Fibroblast of pulmonary artery (primary cell): Measurements from ENCODE around the gene TK2.

Experiments used
- DNase-seq: peaks from one replicate; pipeline ENCODE4 v3.0.0-alpha.2; 2010; ENCODE audit warnings: low read depth
- H3K4me3 ChIP-seq: replicated peaks from 2 replicates; pipeline ENCODE4 v1.5.1; 2011; ENCODE audit warnings: low read depth, mild to moderate bottlenecking, control low read depth, low read length, moderate library complexity
- TF ChIP-seq, protein P1 (sequence below): IDR thresholded peaks from 2 replicates; pipeline ENCODE4 v1.5.1; 2011; ENCODE audit warnings: mild to moderate bottlenecking, control low read depth, low read length, inconsistent platforms; ENCODE audit errors: missing control alignments

TK2 gene

DNA sequence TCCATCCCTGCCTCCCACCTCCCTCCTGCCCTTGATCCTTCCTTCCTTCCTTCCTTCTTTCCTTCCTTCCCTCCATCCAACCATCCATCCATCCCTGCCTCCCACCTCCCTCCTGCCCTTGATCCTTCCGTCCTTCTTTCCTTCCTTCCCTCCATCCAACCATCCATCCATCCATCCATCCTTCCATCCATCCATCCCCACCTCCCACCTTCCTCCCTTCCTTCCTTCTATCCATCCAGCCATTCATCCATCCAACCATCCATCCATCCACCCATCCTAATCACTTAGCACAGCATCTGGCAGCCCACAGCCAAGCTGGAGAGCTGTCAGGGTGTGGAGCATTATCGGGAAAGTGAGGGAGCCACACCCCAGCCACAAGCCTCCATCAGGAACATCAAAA lies 54.5 kb downstream of the TK2 start:
- TF ChIP-seq, protein P1, sequence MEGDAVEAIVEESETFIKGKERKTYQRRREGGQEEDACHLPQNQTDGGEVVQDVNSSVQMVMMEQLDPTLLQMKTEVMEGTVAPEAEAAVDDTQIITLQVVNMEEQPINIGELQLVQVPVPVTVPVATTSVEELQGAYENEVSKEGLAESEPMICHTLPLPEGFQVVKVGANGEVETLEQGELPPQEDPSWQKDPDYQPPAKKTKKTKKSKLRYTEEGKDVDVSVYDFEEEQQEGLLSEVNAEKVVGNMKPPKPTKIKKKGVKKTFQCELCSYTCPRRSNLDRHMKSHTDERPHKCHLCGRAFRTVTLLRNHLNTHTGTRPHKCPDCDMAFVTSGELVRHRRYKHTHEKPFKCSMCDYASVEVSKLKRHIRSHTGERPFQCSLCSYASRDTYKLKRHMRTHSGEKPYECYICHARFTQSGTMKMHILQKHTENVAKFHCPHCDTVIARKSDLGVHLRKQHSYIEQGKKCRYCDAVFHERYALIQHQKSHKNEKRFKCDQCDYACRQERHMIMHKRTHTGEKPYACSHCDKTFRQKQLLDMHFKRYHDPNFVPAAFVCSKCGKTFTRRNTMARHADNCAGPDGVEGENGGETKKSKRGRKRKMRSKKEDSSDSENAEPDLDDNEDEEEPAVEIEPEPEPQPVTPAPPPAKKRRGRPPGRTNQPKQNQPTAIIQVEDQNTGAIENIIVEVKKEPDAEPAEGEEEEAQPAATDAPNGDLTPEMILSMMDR = no peak
- DNase-seq = no peak
- no peak overlapping the region for H3K4me3 ChIP-seq

DNA sequence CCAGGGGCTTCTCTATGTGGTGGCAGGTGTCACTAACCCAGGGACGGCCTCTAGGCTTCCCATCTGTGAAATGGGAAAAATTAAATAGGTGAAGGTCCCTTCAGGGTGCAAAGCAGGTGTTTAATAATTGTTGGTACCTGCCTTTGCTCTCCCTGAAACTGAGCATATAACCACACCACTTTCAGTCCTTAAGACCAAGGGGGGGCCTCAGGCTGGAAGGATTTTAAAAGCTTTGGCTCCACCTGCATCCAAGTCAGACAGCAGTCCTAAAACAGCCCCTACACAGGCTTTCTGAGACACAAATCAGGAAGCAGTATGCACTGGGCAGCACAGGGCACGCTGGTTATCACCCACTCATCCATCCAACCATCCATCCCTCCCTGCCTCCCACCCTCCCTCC lies 55.0 kb downstream of the TK2 start:
- no peak overlapping the region for H3K4me3 ChIP-seq
- TF ChIP-seq, protein P1 = no peak
- DNase-seq = no peak

DNA sequence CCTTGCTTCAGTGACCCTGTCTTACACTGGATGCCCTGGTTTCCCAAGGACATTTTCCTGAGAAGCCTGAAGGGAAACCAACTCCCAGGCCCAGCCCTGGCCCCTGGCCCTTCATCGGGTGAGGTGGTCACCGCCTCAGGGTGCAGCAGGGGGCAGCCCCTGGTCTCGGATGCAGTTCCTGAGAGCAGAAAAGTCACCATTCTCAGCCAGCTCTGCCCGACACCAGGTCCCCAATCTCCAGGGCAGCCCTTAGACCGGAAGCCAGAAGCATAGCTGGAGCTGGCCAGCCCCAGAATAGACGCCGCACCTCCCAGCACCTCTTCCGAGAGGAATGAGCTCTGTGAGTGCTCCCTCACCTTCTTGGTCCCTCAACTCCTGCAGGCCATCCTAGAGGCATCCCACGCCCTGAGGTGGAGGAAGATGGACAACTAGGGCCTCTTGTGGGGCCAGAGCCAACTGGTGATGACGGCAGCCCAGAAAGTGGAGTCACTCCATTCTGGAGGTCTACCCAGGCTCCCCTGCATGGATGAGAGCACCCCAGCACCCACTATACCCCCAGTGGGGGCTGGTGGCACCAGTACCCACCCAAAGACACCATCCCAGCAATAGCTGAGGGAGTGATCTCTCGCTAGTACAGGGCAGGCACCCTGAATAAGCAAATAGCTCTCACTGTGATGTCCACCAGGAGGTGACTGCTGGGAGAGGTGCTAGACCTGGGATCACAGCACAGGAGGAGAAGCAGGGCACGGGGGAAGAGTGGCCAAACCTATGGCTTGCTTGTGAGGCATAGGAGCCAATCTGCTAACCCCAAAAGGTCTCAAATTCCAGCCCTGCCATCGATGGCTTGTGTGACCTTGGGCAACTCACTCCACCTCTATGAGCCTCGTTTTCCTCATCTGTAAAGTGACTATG lies 56.2 kb downstream of the TK2 start:
- TF ChIP-seq, protein P1 = no peak
- DNase-seq = no peak

DNA sequence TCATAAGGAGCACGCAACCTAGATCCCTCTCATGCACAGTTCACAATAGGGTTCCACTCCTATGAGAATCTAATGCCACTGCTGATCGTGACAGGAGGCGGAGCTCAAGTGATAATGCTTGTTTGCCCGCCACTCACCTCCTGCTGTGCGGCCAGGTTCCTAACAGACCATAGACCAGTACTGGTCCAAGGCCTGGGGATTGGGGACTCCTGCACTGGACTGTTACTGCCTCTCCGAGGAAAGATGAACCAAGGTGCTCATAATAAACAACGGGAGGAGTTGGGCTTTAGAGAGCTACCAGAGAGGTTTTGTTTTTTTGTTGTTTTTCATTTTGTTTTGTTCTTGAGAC lies 58.2 kb downstream of the TK2 start:
- no peak for DNase-seq
- TF ChIP-seq, protein P1 = no peak
- no peak overlapping the region for H3K4me3 ChIP-seq

More for the DNA sequence above, 56.2 kb downstream of the TK2 start:
- H3K4me3 ChIP-seq = no peak overlapping the region

DNA sequence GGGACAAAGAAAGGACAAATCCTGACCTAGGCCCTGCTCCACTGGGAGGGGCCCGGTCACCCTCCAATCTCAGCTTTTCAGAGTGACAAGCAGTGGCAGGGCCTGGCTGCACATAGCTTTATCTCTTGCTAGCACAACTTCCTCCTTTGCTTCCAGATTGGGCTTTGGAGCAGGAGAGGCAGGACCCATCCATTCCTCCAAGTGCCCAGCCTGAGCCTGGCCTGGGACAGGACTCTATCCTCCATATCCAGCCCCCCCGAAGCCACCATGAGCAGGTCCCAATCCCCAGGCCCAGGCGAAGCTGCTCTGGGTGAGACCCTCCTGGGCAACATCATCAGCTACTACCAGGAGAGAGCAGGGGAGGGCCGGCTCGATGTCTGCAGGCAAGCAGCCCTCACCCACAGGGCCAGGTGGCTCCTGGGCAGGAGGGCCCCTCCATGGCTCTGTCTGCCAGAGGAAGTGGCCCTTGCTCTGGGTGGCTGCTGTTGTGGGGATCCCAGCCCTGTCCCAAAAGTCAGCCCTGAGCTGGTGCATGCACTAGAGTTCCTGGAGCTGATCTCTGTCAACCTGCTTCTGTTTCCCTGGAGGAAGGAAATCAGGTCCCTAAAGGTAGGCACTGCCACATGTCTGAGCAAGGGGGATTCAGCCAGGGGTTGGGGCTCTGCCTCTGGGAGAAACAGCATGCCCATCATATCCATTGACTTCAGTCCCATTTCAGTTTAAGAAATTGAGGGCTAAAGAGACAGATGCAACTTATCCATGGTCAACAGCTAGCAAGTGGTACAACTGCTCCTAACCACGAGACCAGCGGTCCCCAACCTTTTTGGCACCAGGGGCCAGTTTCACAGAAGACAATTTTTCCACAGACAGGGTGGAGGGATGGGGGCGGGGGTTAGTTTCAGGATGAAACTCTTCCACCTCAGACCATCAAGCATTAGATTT lies 58.9 kb downstream of the TK2 start:
- no peak for DNase-seq
- no peak overlapping the region for H3K4me3 ChIP-seq
- TF ChIP-seq, protein P1 = no peak

DNA sequence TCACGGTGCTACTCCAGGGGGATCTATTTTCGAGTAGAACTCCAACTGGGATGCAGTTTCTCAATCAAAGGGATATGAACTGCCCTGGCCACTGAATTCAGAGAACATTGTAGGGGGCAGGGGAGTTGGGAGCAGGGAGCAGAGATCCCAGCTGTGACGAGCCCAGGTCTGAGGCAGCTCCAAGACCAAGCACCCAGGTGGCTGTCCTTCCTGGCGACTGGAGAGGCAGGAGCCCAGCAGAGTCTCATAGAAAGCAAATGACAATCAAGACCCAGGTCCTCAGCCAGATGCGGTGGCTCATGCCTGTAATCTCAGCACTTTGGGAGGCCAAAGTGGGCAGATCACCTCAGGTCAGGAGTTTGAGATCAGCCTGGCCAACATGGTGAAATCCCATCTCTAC lies 60.1 kb downstream of the TK2 start:
- TF ChIP-seq, protein P1 = no peak
- no peak for DNase-seq
- H3K4me3 ChIP-seq = no peak overlapping the region
